Skeletal muscle satellite cell (primary cell): ENCODE results near the gene ANAPC4.

Experiments
- H3K27me3 ChIP-seq: 2 replicates; pipeline ENCODE4 v1.7.0; 2013; ENCODE audit warnings: low read length; ENCODE audit not compliant: control insufficient read depth, insufficient read depth
- H3K36me3 ChIP-seq: 2 replicates; pipeline ENCODE4 v1.7.0; 2013; ENCODE audit warnings: mild to moderate bottlenecking, control low read depth, low read length; ENCODE audit not compliant: insufficient read depth
- H3K4me1 ChIP-seq: 2 replicates; pipeline ENCODE4 v1.7.0; 2013; ENCODE audit warnings: low read length; ENCODE audit not compliant: control insufficient read depth, insufficient read depth
- H3K4me2 ChIP-seq: 2 replicates; pipeline ENCODE4 v1.7.0; 2013; ENCODE audit warnings: mild to moderate bottlenecking, low read length
- H3K4me3 ChIP-seq: 2 replicates; pipeline ENCODE4 v1.7.0; 2013; ENCODE audit warnings: low read length
- H3K9ac ChIP-seq: 2 replicates; pipeline ENCODE4 v1.7.0; 2013; ENCODE audit warnings: mild to moderate bottlenecking, low read depth, low read length, moderate library complexity
- H3K9me3 ChIP-seq: replicated peaks from 2 replicates; pipeline ENCODE4 v1.7.0; 2013; ENCODE audit warnings: mild to moderate bottlenecking, control low read depth, low read length

Gene ANAPC4

DNA sequence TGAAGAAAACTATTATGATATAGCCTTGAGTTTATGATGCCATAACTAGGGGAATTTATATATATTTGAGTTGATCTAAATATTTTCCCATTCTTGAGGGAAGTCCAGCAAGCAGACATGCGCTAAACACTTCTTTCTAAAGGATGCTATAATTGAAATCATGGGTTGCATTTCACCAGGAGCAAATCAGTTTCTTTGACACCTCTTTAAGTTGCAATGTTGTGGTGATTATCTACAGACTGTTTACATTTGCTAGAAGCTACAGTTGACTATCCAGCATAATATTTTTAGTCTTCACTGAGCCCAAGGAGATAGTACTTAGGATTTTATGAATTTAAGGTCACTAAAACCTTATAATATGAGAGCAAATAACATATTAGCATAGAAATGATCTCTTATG, 43.9 kb downstream of the ANAPC4 start:
- no peaks in the 10 kb centered on the region for H3K4me1 ChIP-seq
- peaks cover 35% of the 10 kb centered on the region for H3K36me3 ChIP-seq
- H3K4me2 ChIP-seq, result no peak overlapping the region
- no peak overlapping the region for H3K4me3 ChIP-seq
- no peaks in the 10 kb centered on the region for H3K9me3 ChIP-seq
- no peaks in the 10 kb centered on the region for H3K27me3 ChIP-seq
- H3K9ac ChIP-seq, result no peak overlapping the region

DNA sequence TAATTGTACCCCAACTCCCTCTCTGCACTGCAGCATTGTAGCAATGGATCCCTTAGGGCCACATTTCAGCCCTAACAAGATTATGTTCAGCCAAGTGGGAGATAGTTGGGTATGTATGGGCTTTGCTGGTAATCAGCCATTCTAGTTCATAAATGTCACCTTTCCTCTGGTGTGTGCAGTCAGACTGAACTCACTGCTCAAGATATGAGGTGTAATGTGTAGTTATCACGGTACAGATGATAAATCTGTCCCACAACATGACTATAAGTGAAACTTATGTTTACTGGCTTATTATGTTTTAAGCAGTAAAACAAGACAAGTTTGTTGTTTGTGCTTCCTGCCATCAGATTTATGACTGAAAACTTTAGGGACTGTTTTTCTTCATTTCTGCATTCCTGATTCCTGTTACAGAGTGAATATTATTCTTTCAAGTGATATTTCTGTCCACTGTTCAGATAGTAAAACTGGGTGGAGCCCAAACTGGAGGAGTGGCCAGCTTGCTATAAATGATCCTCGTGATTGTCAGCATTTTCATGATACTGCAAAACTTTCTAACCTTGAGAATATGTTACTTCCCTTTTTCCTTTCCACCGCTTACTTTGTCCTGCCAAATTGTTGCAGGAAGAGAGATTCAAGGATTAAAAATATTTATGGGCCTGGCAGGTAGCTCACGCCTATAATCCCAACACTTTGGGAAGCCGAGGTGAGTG, 44.9 kb downstream of the ANAPC4 start:
- Histone ChIP-seq H3K4me1 (no peaks in the 10 kb centered on the region), H3K9me3 (no peaks in the 10 kb centered on the region), H3K4me2 (no peak overlapping the region), H3K27me3 (no peaks in the 10 kb centered on the region), H3K4me3 (no peak overlapping the region), H3K36me3 (peaks cover 25% of the 10 kb centered on the region), H3K9ac (no peak overlapping the region)

DNA sequence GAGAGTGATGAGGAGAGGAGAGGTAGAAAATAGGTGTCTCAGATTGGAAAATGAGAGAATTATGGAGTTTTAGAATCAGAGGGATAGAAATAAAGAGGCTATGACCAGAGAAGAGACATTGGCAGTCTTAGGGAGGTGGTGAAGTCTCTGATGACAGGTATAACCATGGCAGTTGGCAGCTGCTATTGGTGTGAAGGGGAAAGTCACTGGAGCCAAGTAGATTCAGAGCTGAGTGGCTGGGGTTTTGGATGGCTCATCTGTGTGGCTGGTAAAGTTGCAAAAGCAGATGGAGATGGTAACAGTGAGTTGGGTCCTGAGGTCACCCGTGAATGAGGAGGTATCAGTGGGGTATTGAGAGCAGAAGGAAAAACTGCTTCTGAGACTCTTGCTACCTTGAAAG, 46.5 kb downstream of the ANAPC4 start:
- no peak overlapping the region for H3K4me3 ChIP-seq
- H3K27me3 ChIP-seq, result no peaks in the 10 kb centered on the region
- H3K9me3 ChIP-seq, result no peaks in the 10 kb centered on the region

DNA sequence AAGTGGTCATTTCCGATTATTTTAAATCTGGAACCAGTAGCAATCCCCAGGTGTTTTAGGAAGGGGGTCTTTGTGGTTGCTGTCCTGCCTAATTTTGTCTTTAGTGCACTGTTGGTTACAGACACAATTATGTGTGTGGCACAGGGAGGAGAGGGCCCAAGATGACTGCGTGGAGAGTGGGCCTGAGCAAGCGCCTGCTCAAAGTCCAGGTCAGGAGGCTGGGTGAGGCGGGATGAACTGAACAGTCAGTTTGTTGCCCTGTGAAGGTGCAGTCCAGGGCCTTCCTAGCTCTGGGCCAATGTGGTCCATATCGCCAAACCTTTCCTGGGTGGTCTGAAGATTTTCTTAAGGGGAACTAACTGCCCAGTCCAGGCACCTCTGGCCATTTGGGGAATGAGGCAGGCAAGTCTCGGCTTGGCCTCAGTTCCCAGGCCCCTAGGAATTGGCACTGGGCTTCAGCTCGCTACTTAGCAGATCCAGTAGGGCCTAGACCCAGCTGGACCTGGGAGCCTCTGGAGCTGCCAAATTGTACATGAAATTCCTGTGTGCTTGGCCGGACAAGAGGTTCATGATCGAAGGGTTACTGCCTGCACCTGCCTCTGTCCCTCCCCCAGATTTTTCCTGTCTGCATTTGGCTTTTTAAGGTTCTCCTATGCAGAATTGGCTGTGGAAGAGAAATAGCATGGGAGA, 47.6 kb downstream of the ANAPC4 start:
- H3K27me3 ChIP-seq, result no peaks in the 10 kb centered on the region
- no peak overlapping the region for H3K4me2 ChIP-seq
- H3K9ac ChIP-seq, result no peak overlapping the region
- no peak overlapping the region for H3K4me3 ChIP-seq
- H3K9me3 ChIP-seq, result no peaks in the 10 kb centered on the region
- no peaks in the 10 kb centered on the region for H3K4me1 ChIP-seq
- peaks cover under 1% of the 10 kb centered on the region for H3K36me3 ChIP-seq

More for the DNA sequence above, 46.5 kb downstream of the ANAPC4 start:
- no peak overlapping the region for H3K9ac ChIP-seq
- peaks cover 11% of the 10 kb centered on the region for H3K36me3 ChIP-seq
- H3K4me1 ChIP-seq, result no peaks in the 10 kb centered on the region
- H3K4me2 ChIP-seq, result no peak overlapping the region

DNA sequence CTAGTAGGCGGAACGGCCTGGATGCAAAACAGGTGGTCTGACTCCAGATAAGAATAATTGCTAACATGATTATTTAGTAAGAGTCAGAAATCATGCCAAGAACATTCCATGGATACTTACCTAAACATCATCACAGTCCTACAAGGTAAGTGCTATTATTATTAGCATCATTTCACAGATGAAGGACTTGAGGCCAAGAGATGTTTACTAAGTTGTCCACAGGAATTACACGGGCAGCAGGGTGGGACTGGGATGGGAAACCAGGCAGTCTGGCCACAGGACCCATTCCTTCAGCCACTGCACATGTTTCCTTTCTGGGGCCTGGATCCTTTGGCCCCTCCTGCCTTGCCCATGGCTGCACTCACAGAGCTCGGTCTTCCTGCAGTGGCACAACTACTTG, 48.3 kb downstream of the ANAPC4 start:
- Histone ChIP-seq H3K36me3 (no peaks in the 10 kb centered on the region), H3K9ac (no peak overlapping the region), H3K9me3 (no peaks in the 10 kb centered on the region), H3K27me3 (no peaks in the 10 kb centered on the region), H3K4me3 (no peak overlapping the region), H3K4me1 (no peaks in the 10 kb centered on the region), H3K4me2 (no peak overlapping the region)

DNA sequence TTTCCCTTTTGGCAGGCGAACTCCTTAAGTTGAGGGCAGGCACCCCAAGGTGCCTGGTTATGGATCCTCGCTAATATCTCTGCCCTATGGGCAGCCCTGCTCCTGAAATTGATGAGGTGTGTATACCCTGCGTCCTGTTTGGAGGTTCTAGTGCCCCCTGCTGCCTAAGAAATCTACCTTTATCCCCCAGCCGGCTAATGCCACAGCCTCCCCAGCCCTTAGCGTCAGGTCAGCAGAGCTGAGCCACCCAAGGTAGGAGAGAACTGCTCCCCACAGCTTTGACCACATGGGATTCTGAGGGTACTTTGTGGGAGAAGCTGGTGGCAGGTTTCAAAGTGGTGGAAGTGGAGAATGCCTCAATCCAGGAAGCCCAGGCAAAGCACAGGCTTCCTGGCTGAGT, 50.8 kb downstream of the ANAPC4 start:
- no peak overlapping the region for H3K4me2 ChIP-seq
- H3K36me3 ChIP-seq, result no peaks in the 10 kb centered on the region
- H3K4me1 ChIP-seq, result no peaks in the 10 kb centered on the region
- H3K4me3 ChIP-seq, result no peak overlapping the region
- H3K27me3 ChIP-seq, result no peaks in the 10 kb centered on the region
- no peaks in the 10 kb centered on the region for H3K9me3 ChIP-seq
- no peak overlapping the region for H3K9ac ChIP-seq

DNA sequence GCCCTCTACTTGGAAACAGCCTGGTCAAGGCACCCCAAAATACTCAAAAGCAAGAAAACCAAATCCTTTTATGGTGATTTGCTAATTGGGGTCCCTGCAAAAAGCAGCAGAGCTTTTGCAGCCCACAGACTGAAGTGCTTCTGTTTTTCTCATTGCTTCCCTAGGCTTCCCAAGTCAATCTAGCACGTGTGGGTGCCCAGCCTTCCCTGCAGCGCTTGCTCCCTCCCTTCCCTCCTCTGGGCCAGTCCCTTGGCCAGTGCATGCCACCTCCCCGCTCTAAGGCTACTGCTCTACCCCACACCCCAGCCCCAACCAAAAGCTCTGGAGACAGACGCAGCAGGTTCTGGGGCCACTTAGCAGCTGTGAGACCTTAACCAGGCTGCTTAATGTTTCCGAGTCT, 53.6 kb downstream of the ANAPC4 start:
- Histone ChIP-seq H3K4me1 (no peaks in the 10 kb centered on the region), H3K36me3 (no peaks in the 10 kb centered on the region), H3K27me3 (no peaks in the 10 kb centered on the region), H3K4me2 (no peak overlapping the region), H3K9ac (no peak overlapping the region), H3K4me3 (no peak overlapping the region), H3K9me3 (no peaks in the 10 kb centered on the region)

DNA sequence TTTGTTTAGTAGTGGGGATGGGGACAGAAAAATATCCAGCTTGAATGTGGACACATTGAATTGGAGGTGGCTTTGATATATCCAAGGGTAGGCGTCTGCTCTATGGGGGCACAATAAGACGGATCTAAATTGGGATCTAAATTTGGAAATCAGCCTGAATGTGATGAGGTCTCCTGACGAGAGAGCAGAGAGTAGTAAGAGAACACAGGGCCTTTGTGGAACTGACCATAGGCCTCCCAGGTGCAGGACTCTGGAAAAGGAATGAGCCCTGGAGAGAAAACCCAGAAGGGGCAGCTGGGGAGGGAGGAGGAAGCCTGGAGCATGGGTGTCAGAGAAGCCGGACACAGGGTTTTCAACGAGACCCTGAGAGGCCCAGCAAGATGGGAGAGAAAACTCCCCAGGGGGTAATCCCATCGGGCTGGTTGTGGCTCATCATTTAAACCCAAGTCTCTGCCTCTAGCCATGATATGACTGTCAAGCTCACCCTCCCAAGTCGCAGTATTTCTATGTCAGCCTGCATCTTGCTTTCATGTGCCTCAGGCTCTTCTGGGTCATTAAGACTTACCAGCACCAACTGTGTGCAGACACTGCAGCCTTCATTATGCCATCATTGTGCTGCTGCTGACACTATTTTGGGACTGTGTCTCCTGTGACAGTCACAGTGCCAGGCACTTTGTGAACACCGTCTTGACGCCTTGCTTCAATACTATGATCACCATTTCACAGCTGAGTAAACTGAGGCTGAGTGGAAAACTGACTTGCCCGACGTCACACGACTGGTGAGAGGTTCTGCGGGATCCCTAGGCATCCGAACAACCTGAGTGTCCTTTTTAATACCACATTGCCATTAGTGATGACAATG, 57.1 kb downstream of the ANAPC4 start:
- Histone ChIP-seq H3K4me3 (no peak overlapping the region), H3K27me3 (no peaks in the 10 kb centered on the region), H3K9ac (no peak overlapping the region), H3K4me2 (no peak overlapping the region), H3K36me3 (no peaks in the 10 kb centered on the region), H3K4me1 (no peaks in the 10 kb centered on the region), H3K9me3 (no peaks in the 10 kb centered on the region)

DNA sequence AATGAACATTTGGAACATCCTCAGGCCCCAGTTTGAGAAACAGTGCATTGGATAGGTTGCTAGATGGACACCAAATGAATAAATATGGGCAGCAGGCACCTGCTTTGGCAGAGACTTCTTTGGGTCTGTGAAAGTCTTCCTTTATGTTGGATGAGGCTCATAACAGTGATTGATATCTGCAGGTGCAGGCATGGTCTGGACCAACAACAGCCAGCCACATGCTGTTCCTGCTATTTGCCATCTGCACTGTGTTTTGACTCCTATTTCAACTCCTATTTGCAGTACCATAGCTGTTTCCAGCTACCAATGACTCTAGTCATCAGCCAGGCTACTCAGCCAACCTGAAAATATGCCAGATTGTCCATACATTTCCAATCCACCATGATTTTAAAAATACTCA, 60.9 kb downstream of the ANAPC4 start:
- H3K36me3 ChIP-seq, result no peaks in the 10 kb centered on the region
- H3K9me3 ChIP-seq, result no peaks in the 10 kb centered on the region
- H3K9ac ChIP-seq, result no peak overlapping the region
- no peak overlapping the region for H3K4me3 ChIP-seq
- no peaks in the 10 kb centered on the region for H3K27me3 ChIP-seq
- no peaks in the 10 kb centered on the region for H3K4me1 ChIP-seq
- no peak overlapping the region for H3K4me2 ChIP-seq

DNA sequence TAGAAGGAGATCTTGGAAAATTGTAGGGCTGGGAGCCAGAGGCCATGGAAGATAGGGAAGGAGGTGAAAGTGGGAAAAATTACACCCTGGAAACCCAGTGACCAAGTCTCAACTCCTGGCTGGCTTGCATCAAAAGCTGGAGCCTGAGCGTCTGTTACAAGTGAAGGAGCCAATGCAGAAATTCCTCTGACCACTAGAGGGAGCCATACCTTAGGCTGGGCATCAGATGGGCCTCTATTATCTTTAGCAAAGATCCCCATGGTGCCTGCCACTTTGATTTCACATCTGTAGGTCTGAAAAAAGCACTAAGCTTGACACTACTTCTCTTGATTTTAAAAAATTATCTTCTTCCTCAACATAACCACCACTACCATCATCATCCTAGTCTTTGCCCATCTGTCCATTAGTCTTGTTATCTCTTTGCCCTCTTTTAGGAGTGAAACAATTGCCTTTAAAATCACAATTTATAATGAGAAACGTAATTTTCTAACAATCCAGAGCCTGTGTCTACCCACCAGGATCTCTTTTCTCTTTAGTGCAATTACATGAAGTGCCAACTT, 62.9 kb downstream of the ANAPC4 start:
- H3K4me1 ChIP-seq, result no peaks in the 10 kb centered on the region
- H3K4me2 ChIP-seq, result no peak overlapping the region
- H3K9ac ChIP-seq, result no peak overlapping the region
- no peaks in the 10 kb centered on the region for H3K27me3 ChIP-seq
- no peaks in the 10 kb centered on the region for H3K9me3 ChIP-seq
- no peaks in the 10 kb centered on the region for H3K36me3 ChIP-seq
- H3K4me3 ChIP-seq, result no peak overlapping the region

DNA sequence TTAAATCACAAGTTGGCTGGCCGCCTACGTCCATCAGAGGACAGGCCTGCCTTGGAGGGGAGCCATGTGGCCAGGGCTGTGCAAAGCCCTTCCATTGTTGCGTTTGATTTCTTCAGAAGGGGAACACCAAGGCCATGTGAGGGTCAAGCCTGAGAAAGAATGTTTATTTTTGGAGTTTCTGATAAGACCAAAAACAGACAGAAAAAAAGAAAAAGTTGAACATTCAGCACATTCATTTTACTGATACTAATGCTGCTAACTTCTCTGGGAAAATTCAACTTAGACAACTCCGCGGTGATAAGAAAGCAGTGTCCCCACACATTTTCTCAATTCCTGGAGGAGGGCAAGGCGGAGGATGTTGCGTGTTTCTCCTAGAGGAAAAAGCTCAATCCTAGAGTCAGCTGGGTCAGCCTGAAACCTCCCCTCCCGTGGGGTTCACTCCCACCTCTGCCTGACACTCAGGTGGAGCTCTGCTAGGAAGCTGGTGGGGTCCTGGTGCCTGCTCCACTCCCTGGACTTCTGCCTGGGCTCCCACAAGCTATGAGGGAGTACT, 63.5 kb downstream of the ANAPC4 start:
- Histone ChIP-seq H3K27me3 (no peaks in the 10 kb centered on the region), H3K4me2 (no peak overlapping the region), H3K4me1 (no peaks in the 10 kb centered on the region), H3K9me3 (no peaks in the 10 kb centered on the region), H3K4me3 (no peak overlapping the region), H3K36me3 (no peaks in the 10 kb centered on the region), H3K9ac (no peak overlapping the region)
